Measurements from ENCODE around the gene SIX1. TPM values are rescaled to one million over a fixed set of nuclear protein-coding genes. Genes with fewer than 3 reads are reported as not detected.

The SIX1 gene
- total RNA-seq, 3 donors from 2014 or later (not counting 1 experiment from before 2014, with no cell fraction given) = not detected

GRCh38 chr14:60658909-60659585 is 9.8 kb upstream of the SIX1 start:
- intact Hi-C loops (cut with micrococcal nuclease) = no loop called here
- WGBS (ENCODE audit: insufficient coverage) = 32% methylated on average over 3 of the region's 4 CpGs
- Histone ChIP-seq H3K9me3 (ENCODE audit: control insufficient read depth, insufficient read depth, low read length) (no peaks in the 10 kb centered on the region), H3K4me3 (ENCODE audit: low read length) (no peak overlapping the region), H3K36me3 (ENCODE audit: control insufficient read depth, insufficient read depth, low read length) (no peaks in the 10 kb centered on the region), H3K4me1 (ENCODE audit: control insufficient read depth, insufficient read depth, low read length) (peaks cover 24% of the 10 kb centered on the region), H3K27me3 (ENCODE audit: control insufficient read depth, insufficient read depth, low read length) (peaks cover 42% of the 10 kb centered on the region), H3K27ac (ENCODE audit: low read length) (no peak overlapping the region)
- ATAC-seq (no peak), DNase-seq (no peak)
- TF ChIP-seq CTCF (IDR thresholded peaks at IDR 0.05) = no peak
- H3K9me3 Mint-ChIP-seq = no peaks in the 10 kb centered on the region
- H3K4me3 Mint-ChIP-seq = peak overlapping the region; percentile 90
- H3K27ac Mint-ChIP-seq = no peak overlapping the region
- no peaks in the 10 kb centered on the region for H3K36me3 Mint-ChIP-seq
- peaks cover 21 to 22% of the 10 kb centered on the region in 2 donors for H3K4me1 Mint-ChIP-seq
- H3K27me3 Mint-ChIP-seq (ENCODE audit: low read depth in 2 of 2) = peaks cover 69 to 75% of the 10 kb centered on the region in 2 donors

- no peak overlapping the region for H3K27ac ChIP-seq (ENCODE audit: low read length)
- H3K27me3 Mint-ChIP-seq (ENCODE audit: low read depth in 2 of 2) = peaks cover 73 to 77% of the 10 kb centered on the region in 2 donors
- 20% methylated on average over 10 of the region's 10 CpGs for WGBS (ENCODE audit: insufficient coverage)
- peaks cover 26% of the 10 kb centered on the region for H3K4me1 ChIP-seq (ENCODE audit: control insufficient read depth, insufficient read depth, low read length)
- no peaks in the 10 kb centered on the region for H3K9me3 ChIP-seq (ENCODE audit: control insufficient read depth, insufficient read depth, low read length)
- peaks cover 50% of the 10 kb centered on the region for H3K27me3 ChIP-seq (ENCODE audit: control insufficient read depth, insufficient read depth, low read length)
- no peak for DNase-seq
- intact Hi-C loops (cut with micrococcal nuclease) = no loop called here
- H3K36me3 Mint-ChIP-seq = no peaks in the 10 kb centered on the region
- H3K9me3 Mint-ChIP-seq = no peaks in the 10 kb centered on the region
- peak overlapping the region; percentile 90 for H3K4me3 Mint-ChIP-seq
- no peak overlapping the region for H3K4me3 ChIP-seq (ENCODE audit: low read length)
- H3K4me1 Mint-ChIP-seq = peaks cover 24 to 29% of the 10 kb centered on the region in 2 donors
- no peak for ATAC-seq
- H3K36me3 ChIP-seq (ENCODE audit: control insufficient read depth, insufficient read depth, low read length) = no peaks in the 10 kb centered on the region
- H3K27ac Mint-ChIP-seq = no peak overlapping the region
- no peak for TF ChIP-seq CTCF (IDR thresholded peaks at IDR 0.05)
Measured at GRCh38 chr14:60658211-60658690, 9.0 kb upstream of the SIX1 start.

GRCh38 chr14:60657456-60658210 is 8.4 kb upstream of the SIX1 start:
- peaks cover 26 to 33% of the 10 kb centered on the region in 2 donors for H3K4me1 Mint-ChIP-seq
- Histone ChIP-seq H3K4me3 (ENCODE audit: low read length) (peak overlapping the region; percentile 39), H3K4me1 (ENCODE audit: control insufficient read depth, insufficient read depth, low read length) (peaks cover 32% of the 10 kb centered on the region), H3K27me3 (ENCODE audit: control insufficient read depth, insufficient read depth, low read length) (peaks cover 55% of the 10 kb centered on the region), H3K36me3 (ENCODE audit: control insufficient read depth, insufficient read depth, low read length) (no peaks in the 10 kb centered on the region), H3K27ac (ENCODE audit: low read length) (no peak overlapping the region), H3K9me3 (ENCODE audit: control insufficient read depth, insufficient read depth, low read length) (no peaks in the 10 kb centered on the region)
- H3K9me3 Mint-ChIP-seq = no peaks in the 10 kb centered on the region
- no peak for DNase-seq
- H3K27ac Mint-ChIP-seq = no peak overlapping the region
- ATAC-seq = no peak
- peaks cover 73 to 74% of the 10 kb centered on the region in 2 donors for H3K27me3 Mint-ChIP-seq (ENCODE audit: low read depth in 2 of 2)
- H3K36me3 Mint-ChIP-seq = no peaks in the 10 kb centered on the region
- intact Hi-C loops (cut with micrococcal nuclease) = no loop called here
- H3K4me3 Mint-ChIP-seq = peak overlapping the region; percentile 90
- TF ChIP-seq CTCF (IDR thresholded peaks at IDR 0.05) = no peak
- 1% methylated on average over 47 of the region's 47 CpGs for WGBS (ENCODE audit: insufficient coverage)
